Sigmoid colon (tissue), 7 donors: ENCODE measurements around the gene ZMPSTE24. TPM values are rescaled to one million over a fixed set of nuclear protein-coding genes. Genes with fewer than 3 reads are reported as not detected.

ENCODE experiments used
- DNase-seq: peaks from one replicate; pipeline ENCODE4 v3.0.0-alpha.2; 2019
- H3K27ac ChIP-seq, 4 donors: fragments of 200-600 bp; sonication (generic); one replicate each; pipeline ENCODE4 v1.5.1; 2016 to 2019; ENCODE audit warnings: mild to moderate bottlenecking in 1 of 4
- H3K27me3 ChIP-seq, 3 donors: fragments of 200-600 bp; sonication (generic); one replicate each; pipeline ENCODE4 v1.5.1; 2019; ENCODE audit warnings: mild to moderate bottlenecking in 1 of 3
- H3K36me3 ChIP-seq, 4 donors: fragments of 200-600 bp; sonication (generic); one replicate each; pipeline ENCODE4 v1.5.1; 2016 to 2019
- H3K4me1 ChIP-seq, 4 donors: fragments of 200-600 bp; sonication (generic); one replicate each; pipeline ENCODE4 v1.5.1; 2017 to 2019
- H3K4me3 ChIP-seq, 4 donors: fragments of 200-600 bp; sonication (generic); one replicate each; pipeline ENCODE4 v1.5.1; 2017 to 2019; ENCODE audit warnings: mild to moderate bottlenecking in 2 of 4, moderate library complexity in 1 of 4
- H3K9me3 ChIP-seq, 4 donors: fragments of 200-600 bp in 3 of 4; sonication (generic) in 3 of 4; one replicate each; pipeline versions ENCODE4 v1.5.1 to v1.6.1; 2013 to 2019
- EP300 ChIP-seq, 4 donors: sonication (generic); formaldehyde crosslinking; IDR thresholded peaks; one replicate each; pipeline ENCODE4 v1.6.1; 2017; ENCODE audit warnings: antibody characterized with exemption in 4 of 4
- POLR2A ChIP-seq, 2 donors: fragments of 450-650 bp; IDR thresholded peaks; one replicate each; pipeline ENCODE4 v1.6.1; 2016; ENCODE audit warnings: antibody characterized with exemption in 2 of 2, mild to moderate bottlenecking in 2 of 2, moderate library complexity in 2 of 2
- POLR2AphosphoS5 ChIP-seq, 4 donors: sonication (generic); formaldehyde crosslinking; IDR thresholded peaks; one replicate each; pipeline ENCODE4 v1.6.1; 2017; ENCODE audit warnings: antibody characterized with exemption in 4 of 4
- WGBS, 2 donors: extraction: QIAGEN DNeasy Blood & Tissue Kit; methylation state at CpG; one replicate each; pipeline ENCODE4 v1.1.7; 2013; 5-methylcytosine and 5-hydroxymethylcytosine counted together
- intact Hi-C: fragments of 100-400 bp; cut with DNase I; formaldehyde crosslinking; loops from one replicate; pipeline ENCODE4 v1.15.1; 2023
- polyA plus RNA-seq, 3 donors: library from polyadenylated mRNA; stranded (reverse); fragments of 200-250 nt; gene quantifications; one replicate each; pipeline ENCODE4 v1.2.3, GENCODE V29; 2013
- total RNA-seq, 4 donors: library from RNA; depleted of rRNA; stranded (reverse); fragments of >200 nt; gene quantifications; one replicate each; pipeline ENCODE4 v1.1.0, GENCODE V29; 2016
- TF ChIP-seq, protein P1 (sequence below), 4 experiments: fragments of 450-650 bp in 3 of 4; fragments of 200-600 bp in 1 of 4; IDR thresholded peaks; one replicate each; pipeline ENCODE4 v1.5.1; 2016 to 2019; ENCODE audit warnings: antibody characterized with exemption in 4 of 4, mild to moderate bottlenecking in 3 of 4, moderate library complexity in 2 of 4
- donor health status: healthy with polysubstance abuse.
- donor health status: Bipolar disorder and iron deficiency.
- donor health status: healthy.

The ZMPSTE24 gene
- total and polyA plus RNA-seq, 7 donors: 10.8 to 40.7 (median 31.0) TPM

DNA sequence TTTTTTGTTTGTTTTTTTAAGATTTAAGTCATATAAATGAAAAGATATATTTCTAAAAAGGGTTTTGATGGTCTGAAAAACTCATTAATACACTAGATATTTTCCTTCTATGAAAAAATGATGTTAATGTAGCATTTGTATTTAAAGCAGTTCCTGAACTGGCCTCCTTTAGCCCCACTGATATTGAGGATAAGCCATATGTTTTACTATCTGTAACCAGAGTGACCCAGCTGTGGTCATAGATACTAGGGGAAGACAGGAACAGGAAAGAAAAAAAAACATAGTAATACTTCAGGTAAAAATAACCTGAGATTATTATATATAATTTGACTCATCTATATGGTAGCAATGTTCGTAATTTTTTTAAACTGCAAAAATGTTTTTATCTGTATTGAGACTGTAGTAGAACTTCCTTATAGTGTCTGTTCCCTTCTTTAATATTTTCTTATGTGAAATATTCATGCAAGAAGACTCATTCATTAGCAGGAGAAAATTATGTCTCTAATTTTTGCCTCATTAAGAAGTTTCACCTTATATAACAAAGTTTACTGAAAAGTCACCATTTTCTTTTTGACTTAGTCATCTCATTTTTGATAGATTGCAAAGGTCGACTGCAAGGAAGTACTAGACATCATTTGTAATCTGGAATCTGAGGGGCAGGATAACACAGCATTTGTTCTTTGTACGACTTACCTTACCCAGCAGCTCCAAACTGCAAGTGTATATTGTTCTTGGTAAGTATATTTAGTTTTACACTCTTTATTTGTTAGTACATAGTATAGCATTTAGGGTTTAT, 35.9 kb upstream of the ZMPSTE24 start:
- no peaks in the 10 kb centered on the region for H3K27me3 ChIP-seq
- TF ChIP-seq POLR2A (IDR thresholded peaks at IDR 0.05): no peak
- TF ChIP-seq, protein P1, sequence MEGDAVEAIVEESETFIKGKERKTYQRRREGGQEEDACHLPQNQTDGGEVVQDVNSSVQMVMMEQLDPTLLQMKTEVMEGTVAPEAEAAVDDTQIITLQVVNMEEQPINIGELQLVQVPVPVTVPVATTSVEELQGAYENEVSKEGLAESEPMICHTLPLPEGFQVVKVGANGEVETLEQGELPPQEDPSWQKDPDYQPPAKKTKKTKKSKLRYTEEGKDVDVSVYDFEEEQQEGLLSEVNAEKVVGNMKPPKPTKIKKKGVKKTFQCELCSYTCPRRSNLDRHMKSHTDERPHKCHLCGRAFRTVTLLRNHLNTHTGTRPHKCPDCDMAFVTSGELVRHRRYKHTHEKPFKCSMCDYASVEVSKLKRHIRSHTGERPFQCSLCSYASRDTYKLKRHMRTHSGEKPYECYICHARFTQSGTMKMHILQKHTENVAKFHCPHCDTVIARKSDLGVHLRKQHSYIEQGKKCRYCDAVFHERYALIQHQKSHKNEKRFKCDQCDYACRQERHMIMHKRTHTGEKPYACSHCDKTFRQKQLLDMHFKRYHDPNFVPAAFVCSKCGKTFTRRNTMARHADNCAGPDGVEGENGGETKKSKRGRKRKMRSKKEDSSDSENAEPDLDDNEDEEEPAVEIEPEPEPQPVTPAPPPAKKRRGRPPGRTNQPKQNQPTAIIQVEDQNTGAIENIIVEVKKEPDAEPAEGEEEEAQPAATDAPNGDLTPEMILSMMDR (IDR thresholded peaks at IDR 0.05): no peak
- no peak for TF ChIP-seq EP300 (IDR thresholded peaks at IDR 0.05)
- no peak for TF ChIP-seq POLR2AphosphoS5 (IDR thresholded peaks at IDR 0.05)
- H3K27ac ChIP-seq: no peak overlapping the region
- DNase-seq: no peak
- no peaks in the 10 kb centered on the region for H3K4me1 ChIP-seq
- H3K36me3 ChIP-seq: peaks cover 0 to 28% (median 0%) of the 10 kb centered on the region in 4 donors
- H3K9me3 ChIP-seq: no peaks in the 10 kb centered on the region
- no peak overlapping the region for H3K4me3 ChIP-seq
- whole genome bisulfite sequencing, 2 donors: 83 to 84% methylated on average over 3 of the region's 3 CpGs
- intact Hi-C loops: no loop called here

DNA sequence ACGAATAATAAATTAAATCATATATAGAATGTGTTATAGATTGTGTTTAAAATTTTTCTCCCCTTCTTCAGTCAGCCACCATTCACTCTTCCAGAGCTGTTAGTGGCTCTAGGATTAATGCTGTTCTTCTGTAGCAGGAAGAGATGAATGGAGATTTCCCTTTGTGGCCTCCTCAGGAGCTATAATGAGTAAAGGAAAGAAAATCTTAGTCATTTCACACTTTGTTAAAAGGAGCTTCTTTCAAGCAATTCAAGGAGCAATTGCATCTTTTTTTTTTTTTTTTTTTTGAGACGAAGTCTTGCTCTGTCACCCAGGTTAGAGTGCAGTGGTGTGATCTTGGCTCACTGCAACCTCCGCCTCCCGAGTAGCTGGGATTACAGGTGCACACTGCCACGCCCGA, 34.0 kb upstream of the ZMPSTE24 start:
- H3K27ac ChIP-seq: no peak overlapping the region
- TF ChIP-seq POLR2A (IDR thresholded peaks at IDR 0.05): no peak
- TF ChIP-seq EP300 (IDR thresholded peaks at IDR 0.05): no peak
- TF ChIP-seq, protein P1 (IDR thresholded peaks at IDR 0.05): no peak
- no peak for TF ChIP-seq POLR2AphosphoS5 (IDR thresholded peaks at IDR 0.05)
- H3K4me1 ChIP-seq: no peaks in the 10 kb centered on the region
- H3K27me3 ChIP-seq: no peaks in the 10 kb centered on the region
- 86 to 87% methylated on average over 6 of the region's 6 CpGs for WGBS, 2 donors
- intact Hi-C loops: no loop called here
- no peak overlapping the region for H3K4me3 ChIP-seq
- H3K36me3 ChIP-seq: peaks cover 0 to 23% (median 0%) of the 10 kb centered on the region in 4 donors
- H3K9me3 ChIP-seq: no peaks in the 10 kb centered on the region
- DNase-seq: no peak

DNA sequence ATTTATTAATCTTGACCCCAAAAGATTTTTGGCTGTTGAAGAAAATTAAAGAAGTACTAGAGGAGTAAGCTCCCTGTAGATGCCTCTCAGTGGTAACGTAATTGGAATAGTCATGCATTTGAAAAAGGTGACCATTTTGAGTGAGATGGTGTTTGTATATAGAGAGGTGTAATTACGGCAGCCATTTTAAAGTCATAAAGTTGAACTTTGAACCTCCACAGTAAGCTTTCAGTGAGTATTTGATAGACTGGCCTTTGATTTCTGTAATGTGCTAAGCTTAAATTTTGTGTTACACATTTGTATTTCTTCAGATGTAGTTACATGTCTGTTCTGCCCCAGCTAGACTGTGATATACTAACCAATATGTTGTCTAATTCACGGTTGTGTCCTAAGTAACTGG, 31.8 kb upstream of the ZMPSTE24 start:
- no peaks in the 10 kb centered on the region for H3K4me1 ChIP-seq
- no peaks in the 10 kb centered on the region for H3K9me3 ChIP-seq
- no peak overlapping the region for H3K4me3 ChIP-seq
- no peak overlapping the region for H3K27ac ChIP-seq
- H3K27me3 ChIP-seq: no peaks in the 10 kb centered on the region
- no peak for DNase-seq
- 21 to 64% methylated on average over 3 of the region's 3 CpGs for WGBS, 2 donors
- H3K36me3 ChIP-seq: peaks cover 0 to 23% (median 0%) of the 10 kb centered on the region in 4 donors
- intact Hi-C loops: no loop called here
- TF ChIP-seq POLR2A (IDR thresholded peaks at IDR 0.05) (no peak), POLR2AphosphoS5 (IDR thresholded peaks at IDR 0.05) (no peak), EP300 (IDR thresholded peaks at IDR 0.05) (no peak)
- TF ChIP-seq, protein P1 (IDR thresholded peaks at IDR 0.05): no peak

DNA sequence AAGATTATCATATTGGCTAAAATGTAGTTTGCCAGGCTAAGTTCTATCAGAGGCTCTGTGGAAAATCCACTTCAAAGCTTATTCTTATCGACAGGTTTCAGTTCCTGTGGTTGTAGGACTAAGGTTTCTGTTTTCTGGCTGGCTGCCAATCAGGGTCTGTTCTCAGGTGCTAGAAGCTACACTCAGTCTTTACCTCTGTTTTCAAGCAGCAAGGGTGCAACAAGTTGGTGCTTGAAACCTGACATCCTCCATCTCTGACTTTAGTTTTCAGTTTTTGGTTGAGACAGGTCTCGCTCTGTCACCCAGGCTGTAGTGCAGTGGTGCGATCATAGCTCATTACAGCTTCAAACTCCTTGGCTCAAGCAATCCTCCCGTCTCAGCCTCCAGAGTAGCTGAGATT, 25.6 kb upstream of the ZMPSTE24 start:
- TF ChIP-seq POLR2AphosphoS5 (IDR thresholded peaks at IDR 0.05): no peak
- no peak for TF ChIP-seq EP300 (IDR thresholded peaks at IDR 0.05)
- TF ChIP-seq, protein P1 (IDR thresholded peaks at IDR 0.05): no peak
- no peak for TF ChIP-seq POLR2A (IDR thresholded peaks at IDR 0.05)
- WGBS, 2 donors: 69 to 90% methylated on average over 4 of the region's 4 CpGs
- Histone ChIP-seq H3K4me1 (no peaks in the 10 kb centered on the region), H3K4me3 (no peak overlapping the region), H3K9me3 (no peaks in the 10 kb centered on the region), H3K27me3 (no peaks in the 10 kb centered on the region), H3K27ac (no peak overlapping the region), H3K36me3 (peaks cover 0 to 62% (median 28%) of the 10 kb centered on the region in 4 donors)
- intact Hi-C loops: no loop called here
- no peak for DNase-seq
